RWPE1 (cell line): Measurements from ENCODE around the gene PTPRK.

Source experiments
- CTCF ChIA-PET: fragments of 350-600 bp; sonication (Branson Sonifier 250); formaldehyde crosslinking; extraction: SDS; loops from one replicate; lab custom pipeline; 2021; lab: Yijun Ruan, JAX
- POLR2A ChIA-PET: fragments of 400-600 bp; formaldehyde crosslinking; extraction: SDS; loops from one replicate; lab custom pipeline; 2020; ENCODE audit warnings: antibody characterized with exemption; ENCODE audit not compliant: low non-redundant PET; lab: Yijun Ruan, JAX
- DNase-seq: peaks from one replicate; pipeline ENCODE4 v3.0.0; 2012; ENCODE audit warnings: low spot score
- H3K27ac ChIP-seq: fragments of 450-650 bp; 2 replicates; pipeline ENCODE4 v1.5.1; 2017
- TF ChIP-seq, protein P1 (sequence below): fragments of 450-650 bp; conservative IDR thresholded peaks from 2 replicates; pipeline ENCODE4 v1.5.1; 2017; ENCODE audit warnings: low read depth, mild to moderate bottlenecking

Gene PTPRK

DNA sequence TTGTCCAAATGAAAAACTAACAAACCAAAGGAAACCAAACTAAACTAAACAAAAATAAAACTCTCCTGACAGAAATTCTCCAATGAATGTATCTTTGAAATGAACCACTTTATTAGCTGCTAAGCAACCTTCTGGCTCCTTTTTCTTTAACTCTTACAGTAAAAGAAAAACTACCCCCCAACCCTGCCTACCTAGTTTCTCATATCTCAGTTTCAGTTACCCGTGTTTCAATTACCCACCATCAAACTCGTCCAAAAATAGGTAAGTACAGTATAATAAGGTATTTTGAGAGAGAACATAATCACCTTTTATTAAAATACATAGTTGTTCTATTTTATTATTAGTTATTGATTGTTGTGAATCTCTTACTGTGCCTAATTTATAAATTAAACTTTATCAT lies 442.1 kb downstream of the PTPRK start:
- H3K27ac ChIP-seq: no peak overlapping the region
- no peak for DNase-seq
- POLR2A ChIA-PET: no interaction called here
- TF ChIP-seq, protein P1, sequence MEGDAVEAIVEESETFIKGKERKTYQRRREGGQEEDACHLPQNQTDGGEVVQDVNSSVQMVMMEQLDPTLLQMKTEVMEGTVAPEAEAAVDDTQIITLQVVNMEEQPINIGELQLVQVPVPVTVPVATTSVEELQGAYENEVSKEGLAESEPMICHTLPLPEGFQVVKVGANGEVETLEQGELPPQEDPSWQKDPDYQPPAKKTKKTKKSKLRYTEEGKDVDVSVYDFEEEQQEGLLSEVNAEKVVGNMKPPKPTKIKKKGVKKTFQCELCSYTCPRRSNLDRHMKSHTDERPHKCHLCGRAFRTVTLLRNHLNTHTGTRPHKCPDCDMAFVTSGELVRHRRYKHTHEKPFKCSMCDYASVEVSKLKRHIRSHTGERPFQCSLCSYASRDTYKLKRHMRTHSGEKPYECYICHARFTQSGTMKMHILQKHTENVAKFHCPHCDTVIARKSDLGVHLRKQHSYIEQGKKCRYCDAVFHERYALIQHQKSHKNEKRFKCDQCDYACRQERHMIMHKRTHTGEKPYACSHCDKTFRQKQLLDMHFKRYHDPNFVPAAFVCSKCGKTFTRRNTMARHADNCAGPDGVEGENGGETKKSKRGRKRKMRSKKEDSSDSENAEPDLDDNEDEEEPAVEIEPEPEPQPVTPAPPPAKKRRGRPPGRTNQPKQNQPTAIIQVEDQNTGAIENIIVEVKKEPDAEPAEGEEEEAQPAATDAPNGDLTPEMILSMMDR: no peak
- CTCF ChIA-PET: interaction anchor here (1.0 kb wide), 1 partner anchor 660 kb away, joined by 3 read pairs; no protein-coding TSS in a partner anchor

GRCh38 chr6:128076843-128077242 lies 443.6 kb downstream of the PTPRK start:
- TF ChIP-seq, protein P1: no peak
- ChIA-PET POLR2A (no interaction called here), CTCF (no interaction called here)
- H3K27ac ChIP-seq: no peak overlapping the region
- DNase-seq: no peak

- TF ChIP-seq, protein P1: no peak
- no peak overlapping the region for H3K27ac ChIP-seq
- ChIA-PET CTCF (interaction anchor here (1.2 kb wide), 1 partner anchor 8 kb away, joined by 4 read pairs; no protein-coding TSS in a partner anchor), POLR2A (no interaction called here)
- no peak for DNase-seq
These were observed 445.8 kb downstream of the PTPRK start for GRCh38 chr6:128074567-128074966.

GRCh38 chr6:128073389-128073788 lies 447.0 kb downstream of the PTPRK start:
- TF ChIP-seq, protein P1: no peak
- H3K27ac ChIP-seq: no peak overlapping the region
- CTCF ChIA-PET: interaction anchor here (0.6 to 1.2 kb wide), 2 partner anchors 9 to 106 kb away, joined by 3 to 4 read pairs; no protein-coding TSS in a partner anchor
- DNase-seq: no peak
- POLR2A ChIA-PET: no interaction called here

- ChIA-PET POLR2A (no interaction called here), CTCF (no interaction called here)
- TF ChIP-seq, protein P1: no peak
- H3K27ac ChIP-seq: no peak overlapping the region
- DNase-seq: no peak
These were observed 449.2 kb downstream of the PTPRK start for GRCh38 chr6:128071212-128071611.

DNA sequence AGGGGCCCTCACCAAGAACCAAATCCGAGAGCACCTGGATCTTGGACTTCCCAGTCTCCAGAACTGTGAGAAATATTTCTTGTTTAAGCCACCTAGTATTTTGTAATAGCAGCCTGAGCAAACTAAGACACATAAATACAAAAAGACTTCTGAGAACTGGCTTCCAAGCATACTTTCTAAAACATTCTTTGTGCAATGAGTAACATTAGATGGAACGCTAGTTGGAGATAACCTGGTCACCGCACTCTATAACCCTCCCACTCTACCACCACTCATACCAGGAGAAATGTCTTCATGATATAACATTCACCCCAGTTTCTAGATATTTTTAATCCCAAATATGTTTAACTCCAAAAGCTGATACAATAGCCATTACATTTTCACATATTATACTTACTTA lies 450.0 kb downstream of the PTPRK start:
- CTCF ChIA-PET: no interaction called here
- H3K27ac ChIP-seq: no peak overlapping the region
- TF ChIP-seq, protein P1: no peak
- no peak for DNase-seq
- POLR2A ChIA-PET: no interaction called here
